Peyer's patch (tissue), 4 donors: ENCODE measurements around the gene IRAK2. TPM values are rescaled to one million over a fixed set of nuclear protein-coding genes. Genes with fewer than 3 reads are reported as not detected.
"Not testable (repeated sequence)": the region's sequence is repeated elsewhere in the genome, so short reads cannot be mapped to it uniquely, and the experiment has no call there.

ENCODE experiments used
- DNase-seq, 3 donors: peaks; one replicate each; pipeline ENCODE4 v3.0.0-alpha.2; 2017 to 2019
- H3K27ac ChIP-seq, 4 donors: fragments of 200-600 bp; sonication (generic); one replicate each; pipeline ENCODE4 v1.5.1; 2016 to 2019
- H3K27me3 ChIP-seq, 2 donors: fragments of 200-600 bp; sonication (generic); one replicate each; pipeline ENCODE4 v1.5.1; 2019
- H3K36me3 ChIP-seq, 3 donors: fragments of 200-600 bp; sonication (generic); one replicate each; pipeline ENCODE4 v1.5.1; 2016 to 2019
- H3K4me1 ChIP-seq, 4 donors: fragments of 200-600 bp; sonication (generic); one replicate each; pipeline ENCODE4 v1.5.1; 2016 to 2019
- H3K4me3 ChIP-seq, 4 donors: fragments of 200-600 bp; sonication (generic); 1 replicate in 3 of 4; 2 replicates in 1 of 4; pipeline ENCODE4 v1.5.1; 2016 to 2019; ENCODE audit warnings: mild to moderate bottlenecking in 1 of 4
- H3K9me3 ChIP-seq, 4 donors: fragments of 200-600 bp; sonication (generic); one replicate each; pipeline ENCODE4 v1.5.1; 2016 to 2019; ENCODE audit warnings: mild to moderate bottlenecking in 1 of 4
- CTCF ChIP-seq, 6 experiments: fragments of 450-650 bp in 4 of 6; fragments of 200-600 bp in 2 of 6; sonication (generic) in 1 of 6; IDR thresholded peaks; one replicate each; pipeline ENCODE4 v1.5.1; 2017 to 2019; ENCODE audit warnings: antibody characterized with exemption in 6 of 6, mild to moderate bottlenecking in 3 of 6, moderate library complexity in 1 of 6
- POLR2A ChIP-seq, 2 donors: fragments of 450-650 bp; IDR thresholded peaks; one replicate each; pipeline ENCODE4 v1.5.1; 2017; ENCODE audit warnings: antibody characterized with exemption in 2 of 2, mild to moderate bottlenecking in 2 of 2, moderate library complexity in 2 of 2
- total RNA-seq, 4 donors: library from RNA; depleted of rRNA; stranded (reverse); fragments of >200 nt; gene quantifications; one replicate each; pipeline ENCODE4 v1.1.0, GENCODE V29; 2016

Gene IRAK2
- total RNA-seq, 4 donors from 2014 or later = 9.1 to 17.3 (median 11.0) TPM

GRCh38 chr3:10173926-10174435 is 9.3 kb downstream of the IRAK2 start:
- Histone ChIP-seq H3K4me1 (peaks cover 0 to 18% (median 5%) of the 10 kb centered on the region in 4 donors), H3K9me3 (no peaks in the 10 kb centered on the region)
- no peak for TF ChIP-seq POLR2A (IDR thresholded peaks at IDR 0.05)
- no peak for TF ChIP-seq CTCF (IDR thresholded peaks at IDR 0.05)

GRCh38 chr3:10175334-10175733 is 10.6 kb downstream of the IRAK2 start:
- peak overlapping the region in 1 of 4 donors; percentile 67 for H3K27ac ChIP-seq
- not testable (repeated sequence) for H3K36me3 ChIP-seq, H3K9me3 ChIP-seq, H3K4me3 ChIP-seq, DNase-seq, H3K27me3 ChIP-seq
- peaks cover 0 to 11% (median 5%) of the 10 kb centered on the region in 4 donors for H3K4me1 ChIP-seq

More at GRCh38 chr3:10173926-10174435, 9.3 kb downstream of the IRAK2 start:
- no peak overlapping the region for H3K4me3 ChIP-seq
- no peaks in the 10 kb centered on the region for H3K27me3 ChIP-seq
- DNase-seq = peak in 2 of 3 donors; percentile 63 to 73
- peak overlapping the region; percentile 36 to 67 (median 56) for H3K27ac ChIP-seq
- peaks cover 0 to 9% (median 0%) of the 10 kb centered on the region in 3 donors for H3K36me3 ChIP-seq

DNA sequence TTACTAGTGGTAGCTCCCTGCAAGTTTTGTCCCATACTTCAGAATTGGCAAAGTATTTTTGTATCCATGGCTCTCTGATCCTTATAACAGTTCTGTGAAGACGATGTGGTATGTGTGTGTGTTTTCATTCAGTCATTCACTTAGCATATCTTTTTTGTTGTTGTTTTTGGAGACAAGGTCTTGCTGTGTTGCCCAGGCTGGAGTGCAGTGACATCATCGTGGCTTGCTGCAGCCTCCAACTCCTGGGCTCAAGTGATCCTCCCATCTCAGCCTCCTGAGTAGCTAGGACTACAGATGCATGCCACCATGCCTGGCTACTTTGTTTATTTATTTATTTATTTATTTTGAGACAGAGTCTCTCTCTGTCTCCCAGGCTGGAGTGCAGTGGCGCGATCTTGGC is 11.4 kb downstream of the IRAK2 start:
- not testable (repeated sequence) for H3K4me3 ChIP-seq, DNase-seq

GRCh38 chr3:10177737-10178136 is 13.0 kb downstream of the IRAK2 start:
- no peak overlapping the region for H3K4me3 ChIP-seq
- H3K4me1 ChIP-seq = peaks cover 0 to 11% (median 3%) of the 10 kb centered on the region in 4 donors
- H3K9me3 ChIP-seq = no peaks in the 10 kb centered on the region
- no peak for DNase-seq
- H3K27me3 ChIP-seq = no peaks in the 10 kb centered on the region
- TF ChIP-seq POLR2A (IDR thresholded peaks at IDR 0.05) (no peak), CTCF (IDR thresholded peaks at IDR 0.05) (no peak)
- H3K36me3 ChIP-seq = peaks cover 0 to 9% (median 0%) of the 10 kb centered on the region in 3 donors
- H3K27ac ChIP-seq = peak overlapping the region in 1 of 4 donors; percentile 5

More for the DNA sequence above, 11.4 kb downstream of the IRAK2 start:
- H3K4me1 ChIP-seq = peaks cover 0 to 11% (median 3%) of the 10 kb centered on the region in 4 donors
- H3K27me3 ChIP-seq, H3K9me3 ChIP-seq, H3K27ac ChIP-seq, H3K36me3 ChIP-seq: not testable (repeated sequence)

GRCh38 chr3:10178892-10179291 is 14.2 kb downstream of the IRAK2 start:
- TF ChIP-seq POLR2A (IDR thresholded peaks at IDR 0.05) (no peak), CTCF (IDR thresholded peaks at IDR 0.05) (no peak)
- no peaks in the 10 kb centered on the region for H3K27me3 ChIP-seq
- no peaks in the 10 kb centered on the region for H3K9me3 ChIP-seq
- H3K4me3 ChIP-seq = no peak overlapping the region
- DNase-seq = no peak
- H3K36me3 ChIP-seq = peaks cover 0 to 9% (median 0%) of the 10 kb centered on the region in 3 donors
- H3K4me1 ChIP-seq = peaks cover 0 to 1% (median 0%) of the 10 kb centered on the region in 4 donors
- no peak overlapping the region for H3K27ac ChIP-seq

- H3K27ac ChIP-seq = peak overlapping the region in 1 of 4 donors; percentile 65
- H3K27me3 ChIP-seq = no peaks in the 10 kb centered on the region
- H3K36me3 ChIP-seq = peaks cover 0 to 9% (median 0%) of the 10 kb centered on the region in 3 donors
- H3K9me3 ChIP-seq = no peaks in the 10 kb centered on the region
- H3K4me1 ChIP-seq = no peaks in the 10 kb centered on the region
- no peak overlapping the region for H3K4me3 ChIP-seq
- no peak for TF ChIP-seq CTCF (IDR thresholded peaks at IDR 0.05)
- TF ChIP-seq POLR2A (IDR thresholded peaks at IDR 0.05) = no peak
- DNase-seq = no peak
Observed at GRCh38 chr3:10180289-10180688, 15.6 kb downstream of the IRAK2 start.
